Stimulated activated CD8-positive, alpha-beta memory T cell treated with anti-CD3 and anti-CD28 coated beads, Interleukin-7, amount 100 ng/mL, for 48 hours (primary cell): ENCODE measurements around the gene CAMTA1.

Source experiments
- DNase-seq, 2 donors: peaks; one replicate each; pipeline ENCODE4 v3.0.0-alpha.2; 2020; ENCODE audit warnings: low read depth in 1 of 2; ENCODE audit errors: extremely low read depth in 1 of 2

The CAMTA1 gene

DNA sequence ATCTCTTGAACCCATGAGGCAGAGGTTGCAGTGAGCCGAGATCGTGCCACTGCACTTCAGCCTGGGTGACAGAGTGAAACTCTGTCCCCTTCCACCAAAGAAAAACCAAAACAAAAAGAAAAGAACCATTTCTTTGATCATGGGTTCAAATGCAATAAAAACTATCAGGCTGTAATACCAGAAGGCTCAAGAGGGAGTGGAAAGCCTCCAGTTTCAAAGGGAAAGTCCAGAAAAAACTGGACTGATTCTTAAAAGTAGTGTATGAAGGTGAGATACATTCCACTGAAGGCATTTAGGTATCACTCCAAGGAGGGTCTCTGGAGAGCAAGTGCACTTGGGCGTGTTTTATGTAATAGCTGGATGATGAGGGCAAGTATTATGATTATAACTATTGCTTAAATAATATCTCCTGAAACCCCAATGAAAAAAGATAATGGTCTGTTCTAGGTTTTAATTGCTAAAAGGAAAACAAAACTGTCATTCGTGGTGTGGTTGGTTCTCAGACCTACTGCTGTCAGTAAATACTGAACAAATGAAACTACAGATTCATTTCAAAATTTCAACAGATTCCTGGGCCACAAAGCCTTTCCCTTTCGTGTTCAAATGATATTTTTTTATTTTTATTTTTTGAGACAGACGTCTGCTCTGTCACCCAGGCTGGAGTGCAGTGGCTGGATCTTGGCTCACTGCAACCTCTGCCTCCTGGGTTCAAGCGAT is 6.0 kb upstream of the CAMTA1 start:
- no peak for DNase-seq

- no peak for DNase-seq
Observed at GRCh38 chr1:6782151-6782550, 3.1 kb upstream of the CAMTA1 start.

GRCh38 chr1:6783221-6783620 is 2.0 kb upstream of the CAMTA1 start:
- no peak for DNase-seq

GRCh38 chr1:6783936-6784559 is 1.2 kb upstream of the CAMTA1 start:
- no peak for DNase-seq

DNA sequence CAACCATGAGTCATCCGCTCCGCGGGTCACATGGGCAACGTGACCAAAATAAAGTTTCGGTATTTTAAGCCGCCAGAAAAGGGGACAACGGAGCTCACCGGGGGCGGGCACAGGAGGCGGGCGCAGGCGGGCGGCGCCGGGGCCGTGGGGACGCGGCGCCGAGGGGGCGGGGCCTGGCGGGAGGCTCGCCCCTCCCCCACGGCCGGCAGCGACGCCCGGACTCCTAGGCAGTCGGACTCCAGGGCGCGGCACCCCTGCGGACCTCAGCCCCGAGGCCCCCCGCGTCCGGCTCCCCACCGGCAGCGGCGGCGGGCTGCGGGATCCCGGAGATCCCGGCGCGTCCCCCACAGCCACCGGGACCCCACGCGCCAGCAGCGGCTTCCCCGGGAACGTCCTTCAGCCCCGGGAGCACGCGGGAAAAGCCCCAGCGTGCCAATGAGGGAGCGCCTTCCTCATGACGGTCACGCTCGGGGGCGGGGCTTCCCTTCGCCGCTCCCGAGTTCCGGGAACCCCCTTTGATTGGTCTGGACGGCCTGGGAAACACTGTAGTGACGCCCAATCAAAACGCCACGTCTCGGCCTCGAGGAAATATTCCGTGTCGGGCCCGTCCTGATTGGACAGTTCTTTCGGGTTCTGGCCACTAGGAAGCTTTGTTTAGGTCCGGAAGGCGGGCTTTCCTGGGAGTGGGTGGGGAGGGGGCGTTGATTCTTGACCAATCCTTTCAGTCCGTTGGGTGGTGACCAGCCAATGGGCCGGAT is 515 bp upstream of the CAMTA1 start:
- DNase-seq = peak; percentile 98 to 100

DNA sequence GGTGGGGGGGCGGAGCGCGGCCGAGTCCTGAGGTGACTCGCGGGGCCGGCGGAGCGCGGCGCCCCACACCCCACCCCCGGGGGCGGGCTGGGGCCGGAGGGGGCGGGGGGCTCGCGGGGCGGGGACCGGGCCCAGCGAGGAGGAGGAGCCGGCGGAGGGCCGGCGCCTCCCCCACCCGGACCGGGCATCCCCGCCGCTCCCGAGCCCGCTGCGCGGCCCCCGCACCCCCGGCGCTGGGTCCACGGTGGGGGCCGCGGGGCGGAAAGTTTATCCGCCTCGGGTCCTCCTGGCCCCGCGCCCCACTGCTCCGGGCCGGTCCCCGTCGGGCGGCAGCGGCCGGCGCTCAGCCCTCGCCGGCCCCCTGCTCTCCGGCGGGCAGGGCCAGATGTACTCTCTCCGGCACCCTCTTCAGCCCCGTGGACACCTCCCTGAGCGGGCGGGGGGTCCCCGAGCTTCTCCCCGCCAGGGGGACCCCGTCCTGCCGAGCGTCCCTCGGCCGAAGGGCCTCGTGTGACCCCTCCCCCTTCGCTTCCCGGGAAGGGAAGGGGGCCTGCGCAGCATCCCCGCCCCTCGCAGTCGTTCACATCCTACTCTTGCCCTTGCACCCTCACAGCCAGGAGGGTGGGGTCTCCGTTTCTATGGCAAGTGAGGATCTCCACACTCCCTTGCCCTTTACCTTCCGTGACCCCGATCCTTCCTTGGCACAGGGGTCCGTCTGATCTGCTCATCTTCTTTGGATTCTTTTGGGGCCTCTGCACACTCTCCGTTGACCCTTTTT is 663 bp downstream of the CAMTA1 start:
- peak in 1 of 2 donors; percentile 29 for DNase-seq

DNA sequence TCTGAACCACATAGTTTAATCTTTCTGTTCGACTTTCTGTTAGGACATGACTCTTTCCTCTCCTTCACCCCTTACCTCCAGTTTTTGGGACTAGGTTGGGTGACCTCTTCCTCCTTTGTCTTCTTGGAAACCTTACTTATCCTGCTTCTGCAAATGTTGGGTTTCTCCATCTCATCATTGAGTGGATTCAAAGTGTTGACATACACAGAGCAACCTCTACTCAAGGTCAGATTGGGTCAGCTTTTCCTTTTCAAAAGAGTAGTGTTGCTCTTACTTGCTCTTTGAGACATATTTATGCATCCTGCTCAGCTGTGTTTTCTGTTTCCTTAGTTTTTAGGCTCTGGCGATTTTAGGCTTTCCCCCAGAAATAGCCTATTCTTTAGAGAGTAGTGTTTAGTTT is 3.7 kb downstream of the CAMTA1 start:
- DNase-seq = no peak

- no peak for DNase-seq
Observed at GRCh38 chr1:6790146-6790545, 4.9 kb downstream of the CAMTA1 start.

DNA sequence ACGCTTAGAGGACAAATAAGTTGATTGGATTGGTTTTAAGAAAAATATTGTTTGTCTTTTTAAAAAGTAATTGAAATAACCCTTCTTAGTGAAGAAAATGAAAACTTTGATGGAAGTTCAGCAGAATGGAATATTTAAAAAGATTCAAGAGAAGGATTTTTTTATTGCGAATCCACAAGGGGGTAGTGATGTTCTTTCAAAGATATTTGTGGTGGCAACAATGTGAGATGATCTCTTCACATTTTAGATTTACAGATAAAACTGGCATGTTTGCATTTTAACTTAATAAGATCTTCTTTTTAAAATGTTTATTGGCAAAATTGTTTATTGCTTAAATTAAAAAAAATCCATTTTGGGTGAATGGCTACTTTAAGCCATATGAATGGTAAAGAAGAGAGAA is 8.9 kb downstream of the CAMTA1 start:
- DNase-seq = no peak

DNA sequence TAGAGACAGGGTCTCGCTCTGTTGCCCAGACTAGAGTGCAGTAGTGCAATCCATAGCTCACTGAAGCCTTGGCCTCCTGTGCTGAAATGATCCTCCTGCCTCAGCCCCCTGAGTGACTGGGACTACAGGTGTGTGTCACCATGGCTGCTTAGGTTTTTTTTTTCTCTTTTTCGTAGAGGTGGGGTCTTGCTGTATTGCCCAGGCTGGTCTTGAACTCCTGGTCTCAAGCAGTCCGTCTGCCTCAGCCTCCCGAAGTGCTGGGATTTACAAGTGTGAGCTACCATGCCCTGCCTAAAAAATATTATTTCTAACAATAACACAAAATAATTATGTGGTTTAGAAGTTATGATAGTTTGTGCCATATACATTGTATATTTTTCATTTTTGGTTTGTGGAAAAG is 9.9 kb downstream of the CAMTA1 start:
- no peak for DNase-seq

DNA sequence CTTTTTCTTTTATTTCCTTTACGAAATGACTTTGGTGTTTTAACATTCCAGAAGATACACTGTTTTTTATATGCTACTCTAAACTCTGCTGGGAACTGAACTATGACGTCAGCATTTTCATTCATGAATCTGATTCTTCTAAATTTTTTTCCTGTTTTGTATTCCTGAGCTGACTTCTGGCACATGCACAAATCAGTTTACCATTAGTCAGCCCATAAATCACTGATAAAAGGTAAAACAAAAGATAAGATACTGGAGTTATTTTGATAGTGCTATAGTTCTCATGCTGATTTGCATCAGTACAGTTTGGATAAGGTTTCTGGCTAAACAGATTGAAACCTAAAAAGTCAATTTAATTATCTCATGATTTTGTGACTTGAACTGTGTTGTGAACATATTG is 10.4 kb downstream of the CAMTA1 start:
- no peak for DNase-seq

DNA sequence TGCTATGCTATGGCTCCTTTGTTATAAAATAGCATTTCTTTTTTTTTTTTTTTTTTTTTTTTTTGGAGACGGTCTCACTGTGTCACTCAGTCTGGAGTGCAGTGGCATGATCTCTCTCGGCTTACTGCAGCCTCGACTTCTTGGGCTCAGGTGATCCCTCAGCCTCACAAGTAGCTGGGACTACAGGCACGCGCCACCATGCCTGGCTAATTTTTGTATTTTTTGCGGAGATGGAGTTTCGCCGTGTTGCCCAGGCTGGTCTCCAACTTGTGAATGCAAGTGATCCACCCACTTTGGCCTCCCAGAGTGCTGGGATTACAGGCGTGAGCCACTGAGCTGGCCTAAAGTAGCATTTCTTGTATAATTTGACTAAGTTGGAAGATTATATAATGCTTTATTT is 10.8 kb downstream of the CAMTA1 start:
- no peak for DNase-seq

DNA sequence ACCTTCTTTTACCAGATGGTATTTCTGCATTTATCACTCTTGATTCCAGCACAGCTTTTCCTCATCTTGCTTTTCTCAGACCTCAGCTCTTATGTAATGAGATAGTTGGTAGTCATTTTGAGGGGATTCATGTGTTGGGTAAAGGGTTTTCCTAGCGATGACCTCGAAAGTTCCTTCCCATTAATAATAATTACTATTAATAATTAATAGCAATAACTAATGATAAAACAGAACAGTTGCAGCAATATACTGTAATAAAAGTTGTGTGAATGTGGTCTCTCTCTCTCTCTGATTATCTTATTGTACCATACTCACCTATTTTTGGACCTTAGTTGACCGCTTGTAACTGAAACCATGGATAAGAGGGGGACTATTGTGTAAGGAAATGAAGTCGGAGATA is 14.2 kb downstream of the CAMTA1 start:
- DNase-seq = no peak

- DNase-seq = no peak
Observed at GRCh38 chr1:6800745-6801144, 15.5 kb downstream of the CAMTA1 start.

DNA sequence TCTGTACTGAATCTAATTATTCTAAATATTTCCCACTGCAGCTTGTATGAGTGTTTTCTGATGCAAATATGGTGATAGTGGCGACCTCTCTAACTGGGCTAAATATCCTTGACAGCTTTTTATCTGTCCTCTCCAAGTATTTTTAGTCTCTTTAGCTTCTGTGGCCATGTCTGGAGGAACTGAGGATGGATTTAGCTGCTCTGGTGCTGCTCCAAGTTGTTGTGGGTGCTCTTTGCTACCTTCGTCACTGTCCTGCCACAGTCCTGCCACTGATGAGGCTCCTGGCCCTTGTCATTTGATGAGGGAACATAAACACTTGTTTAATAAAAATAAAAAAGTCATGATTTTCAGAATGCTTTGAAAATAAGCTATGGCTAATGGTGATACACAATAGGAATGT is 15.9 kb downstream of the CAMTA1 start:
- no peak for DNase-seq

DNA sequence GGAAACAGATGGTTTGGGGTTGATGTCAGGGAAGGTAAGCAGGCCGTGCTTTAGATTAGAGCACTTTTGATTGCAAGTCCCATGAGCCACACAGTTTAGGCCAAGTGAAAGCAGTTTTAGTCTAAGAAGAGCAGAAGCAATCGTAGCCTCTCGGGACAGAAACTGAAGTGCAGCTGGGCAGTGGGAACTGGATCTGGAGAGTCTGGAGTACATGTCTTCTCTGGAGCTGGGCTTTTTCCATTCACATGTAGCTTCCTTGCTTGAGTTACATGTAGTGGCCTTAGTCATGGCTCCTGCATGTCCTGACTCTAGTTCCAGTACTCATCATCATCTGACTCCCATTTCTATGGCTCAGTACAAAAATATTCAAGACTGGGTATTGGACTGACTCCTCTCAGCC is 16.7 kb downstream of the CAMTA1 start:
- DNase-seq = no peak

DNA sequence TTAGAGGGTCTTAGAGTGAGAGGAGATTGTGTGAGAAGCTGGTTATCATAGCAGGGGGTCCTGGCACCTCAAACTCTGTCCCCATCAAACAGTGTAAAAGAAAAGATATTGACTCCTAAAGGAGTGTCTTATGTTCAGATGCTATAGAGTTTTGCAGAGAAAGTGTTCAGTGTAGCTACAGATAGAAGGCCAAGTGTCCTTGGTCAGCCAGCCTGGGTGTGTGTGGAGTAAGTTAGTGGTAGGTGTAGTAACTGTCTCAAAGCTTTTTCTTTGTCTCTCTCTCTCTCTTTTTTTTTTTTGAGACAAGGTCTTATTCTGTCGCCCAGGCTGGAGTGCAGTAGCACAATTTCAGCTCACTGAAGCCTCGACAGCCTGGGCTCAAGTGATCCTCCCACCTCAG is 17.2 kb downstream of the CAMTA1 start:
- no peak for DNase-seq

- no peak for DNase-seq
Observed at GRCh38 chr1:6802893-6803292, 17.6 kb downstream of the CAMTA1 start.

GRCh38 chr1:6803357-6803756 is 18.1 kb downstream of the CAMTA1 start:
- no peak for DNase-seq

DNA sequence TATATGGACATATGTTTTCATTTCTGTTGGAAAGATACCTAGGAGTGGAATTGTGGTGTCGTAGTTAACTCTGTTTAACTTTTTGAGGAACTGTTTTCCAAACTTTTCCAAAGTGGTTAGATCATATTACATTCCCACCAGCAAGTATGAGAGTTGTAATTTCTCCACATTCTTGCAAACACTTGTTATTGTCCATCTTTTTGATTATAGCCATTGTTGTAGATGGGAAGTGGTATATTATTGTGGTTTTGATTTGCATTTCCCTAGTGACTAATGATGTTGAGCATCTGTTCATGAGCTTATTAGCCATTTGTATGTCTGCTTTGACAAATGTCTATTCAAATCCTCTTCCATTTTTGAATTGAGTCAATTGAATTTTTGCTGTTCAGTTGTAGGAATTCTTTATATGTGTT is 19.8 kb downstream of the CAMTA1 start:
- DNase-seq = no peak

DNA sequence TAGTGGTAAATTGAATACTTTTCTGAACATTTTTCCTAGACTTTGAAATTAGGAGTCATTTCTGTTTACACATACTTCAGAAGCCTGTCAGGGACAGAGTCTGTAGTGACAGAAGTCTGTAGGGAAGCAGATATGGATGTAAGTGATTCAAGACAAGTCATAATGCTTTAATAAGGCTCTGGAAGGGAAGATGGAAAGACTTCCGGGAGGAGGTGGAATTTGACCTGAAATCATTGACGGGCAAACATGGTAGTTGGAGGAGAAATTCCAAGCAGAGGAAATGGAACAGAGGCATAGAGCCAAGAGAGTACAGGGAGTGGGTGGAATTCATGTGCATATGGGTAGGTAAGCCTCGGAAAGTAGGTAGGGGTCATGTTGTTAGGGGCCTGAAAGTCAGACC is 22.5 kb downstream of the CAMTA1 start:
- DNase-seq = no peak
